ENCODE measurements around the gene ERLEC1.

The ERLEC1 gene

GRCh38 chr2:53811601-53812000, 24.8 kb downstream of the ERLEC1 start:
- ATAC-seq (ENCODE audit: insufficient read depth, low read depth): no peak
- no peaks in the 10 kb centered on the region for H3K9me3 ChIP-seq (ENCODE audit: insufficient read depth, low read length, severe bottlenecking)
- no peak for DNase-seq
- no peaks in the 10 kb centered on the region for H3K79me2 ChIP-seq (ENCODE audit: insufficient read depth, low read length)
- H3K27me3 ChIP-seq (ENCODE audit: insufficient read depth, low read length, poor library complexity): no peaks in the 10 kb centered on the region
- no peak overlapping the region for H3K9ac ChIP-seq (ENCODE audit: low read depth, low read length)
- H3K4me2 ChIP-seq (ENCODE audit: insufficient read depth, low read length): no peak overlapping the region
- H3K4me3 ChIP-seq (ENCODE audit: low read depth in 1 of 2, low read length in 2 of 2): no peak overlapping the region
- H3K27ac ChIP-seq (ENCODE audit: low read length): no peak overlapping the region
- H3K4me1 ChIP-seq (ENCODE audit: insufficient read depth, low read length): no peaks in the 10 kb centered on the region
- no peak for TF ChIP-seq EZH2 (IDR thresholded peaks at IDR 0.05; ENCODE audit: borderline replicate concordance, low read depth, low read length, severe bottlenecking)
- TF ChIP-seq CTCF (IDR thresholded peaks at IDR 0.05; ENCODE audit: borderline replicate concordance, extremely low read depth, low read length, poor library complexity, severe bottlenecking): no peak
- H4K20me1 ChIP-seq (ENCODE audit: insufficient read depth, low read length): no peaks in the 10 kb centered on the region
- H3K36me3 ChIP-seq (ENCODE audit: insufficient read depth, low read length): peaks cover 82% of the 10 kb centered on the region
- H2AFZ ChIP-seq (ENCODE audit: low read depth, low read length): no peak overlapping the region

- ATAC-seq (ENCODE audit: insufficient read depth, low read depth): no peak
- peaks cover 76% of the 10 kb centered on the region for H3K36me3 ChIP-seq (ENCODE audit: insufficient read depth, low read length)
Observed at GRCh38 chr2:53813151-53813550, 26.3 kb downstream of the ERLEC1 start.

GRCh38 chr2:53818854-53819435, 32.1 kb downstream of the ERLEC1 start:
- Histone ChIP-seq H3K79me2 (ENCODE audit: insufficient read depth, low read length) (no peaks in the 10 kb centered on the region), H3K9me3 (ENCODE audit: insufficient read depth, low read length, severe bottlenecking) (no peaks in the 10 kb centered on the region), H3K9ac (ENCODE audit: low read depth, low read length) (no peak overlapping the region), H3K4me2 (ENCODE audit: insufficient read depth, low read length) (no peak overlapping the region), H3K4me3 (ENCODE audit: low read depth in 1 of 2, low read length in 2 of 2) (no peak overlapping the region), H2AFZ (ENCODE audit: low read depth, low read length) (no peak overlapping the region), H3K36me3 (ENCODE audit: insufficient read depth, low read length) (peaks cover 31% of the 10 kb centered on the region; the same call in 1 of the 2 replicates), H4K20me1 (ENCODE audit: insufficient read depth, low read length) (no peaks in the 10 kb centered on the region), H3K27me3 (ENCODE audit: insufficient read depth, low read length, poor library complexity) (no peaks in the 10 kb centered on the region), H3K27ac (ENCODE audit: low read length) (no peak overlapping the region), H3K4me1 (ENCODE audit: insufficient read depth, low read length) (no peaks in the 10 kb centered on the region)
- ATAC-seq (ENCODE audit: insufficient read depth, low read depth) (no peak), DNase-seq (no peak)
- TF ChIP-seq CTCF (IDR thresholded peaks at IDR 0.05; ENCODE audit: borderline replicate concordance, extremely low read depth, low read length, poor library complexity, severe bottlenecking) (no peak), EZH2 (IDR thresholded peaks at IDR 0.05; ENCODE audit: borderline replicate concordance, low read depth, low read length, severe bottlenecking) (no peak)

More at GRCh38 chr2:53813151-53813550, 26.3 kb downstream of the ERLEC1 start:
- Histone ChIP-seq H3K9ac (ENCODE audit: low read depth, low read length) (no peak overlapping the region), H3K27me3 (ENCODE audit: insufficient read depth, low read length, poor library complexity) (no peaks in the 10 kb centered on the region), H3K4me3 (ENCODE audit: low read depth in 1 of 2, low read length in 2 of 2) (no peak overlapping the region), H3K79me2 (ENCODE audit: insufficient read depth, low read length) (no peaks in the 10 kb centered on the region), H3K9me3 (ENCODE audit: insufficient read depth, low read length, severe bottlenecking) (no peaks in the 10 kb centered on the region), H3K27ac (ENCODE audit: low read length) (no peak overlapping the region), H3K4me1 (ENCODE audit: insufficient read depth, low read length) (no peaks in the 10 kb centered on the region), H3K4me2 (ENCODE audit: insufficient read depth, low read length) (no peak overlapping the region), H2AFZ (ENCODE audit: low read depth, low read length) (no peak overlapping the region), H4K20me1 (ENCODE audit: insufficient read depth, low read length) (no peaks in the 10 kb centered on the region)
- DNase-seq: no peak
- TF ChIP-seq CTCF (IDR thresholded peaks at IDR 0.05; ENCODE audit: borderline replicate concordance, extremely low read depth, low read length, poor library complexity, severe bottlenecking): no peak
- no peak for TF ChIP-seq EZH2 (IDR thresholded peaks at IDR 0.05; ENCODE audit: borderline replicate concordance, low read depth, low read length, severe bottlenecking)
